Pancreas (tissue), 10 donors: ENCODE results near the gene USO1. TPM values are rescaled to one million over a fixed set of nuclear protein-coding genes. Genes with fewer than 3 reads are reported as not detected.

Experiments used
- ATAC-seq, 4 donors: fragments of 200-7000 bp; cut with Tn5 transposase; one replicate each; pipeline versions ENCODE4 v1.8.0 to v1.9.1; 2020; ENCODE audit warnings: mild to moderate bottlenecking in 4 of 4, moderate library complexity in 4 of 4
- DNase-seq, 6 donors: peaks; one replicate each; pipeline ENCODE4 v3.0.0-alpha.2; 2020
- FAIRE-seq: peaks from 2 replicates; lab custom pipeline; 2012; peaks lifted over from hg19 to GRCh38; lab: Jason Lieb, UNC
- H3K27ac ChIP-seq, 4 donors: fragments of 200-600 bp; sonication (generic); 1 replicate in 3 of 4; 2 replicates in 1 of 4; pipeline versions ENCODE4 v1.5.0 to v1.8.0; 2020
- H3K27me3 ChIP-seq, 4 donors: fragments of 200-600 bp; one replicate each; pipeline ENCODE4 v1.8.0; 2021
- H3K36me3 ChIP-seq, 3 donors: fragments of 200-600 bp; sonication (generic) in 1 of 3; one replicate each; pipeline versions ENCODE4 v1.5.0 to v1.8.0; 2020 to 2021
- H3K4me1 ChIP-seq, 3 donors: fragments of 200-600 bp; one replicate each; pipeline ENCODE4 v1.8.0; 2021
- H3K4me3 ChIP-seq, 4 donors: fragments of 200-600 bp; sonication (generic) in 2 of 4; one replicate each; pipeline versions ENCODE4 v1.5.0 to v1.8.0; 2020 to 2021
- H3K9me3 ChIP-seq, 4 donors: fragments of 200-600 bp; one replicate each; pipeline ENCODE4 v1.8.0; 2021
- CTCF ChIP-seq, 4 donors: fragments of 200-600 bp; sonication (generic) in 3 of 4; IDR thresholded peaks; one replicate each; pipeline versions ENCODE4 v1.5.0 to v1.8.0; 2021; ENCODE audit warnings: antibody characterized with exemption in 4 of 4
- WGBS, 2 donors: extraction: QIAGEN DNeasy Blood & Tissue Kit; methylation state at CpG; one replicate each; pipeline ENCODE4 v1.1.7; 2013; 5-methylcytosine and 5-hydroxymethylcytosine counted together
- intact Hi-C, 3 donors: fragments of 100-400 bp; cut with DNase I; formaldehyde crosslinking; loops; one replicate each; pipeline versions ENCODE4 v1.11.1 to v1.14.2; 2022
- polyA plus RNA-seq, 2 donors: library from polyadenylated mRNA; stranded (reverse); fragments of 200-250 nt; gene quantifications; one replicate each; pipeline ENCODE4 v1.2.3, GENCODE V29; 2013
- total RNA-seq, 6 donors: library from RNA; stranded (reverse); fragmentation: NEBNext Ultra II Directional in 4 of 6; extraction: Animal tissue kit (Norgen Biotek cat#: 25700) in 4 of 6; gene quantifications; one replicate each; pipeline versions ENCODE4 v1.2.1 to v1.2.4, GENCODE V29; 2021 to 2023
- donor health status: healthy with polysubstance abuse.
- donor health status: DM: no; HTN: no; CAD: no; lungs with moderate emphysema.
- donor health status: DM: no; HTN: no; CAD: no.
- donor health status: control.
- donor health status: control.
- donor health status: Bipolar disorder and iron deficiency.
- donor health status: DM: yes; HTN: yes; CAD: no.
- donor health status: DM: no; HTN: no; CAD: no.
- donor health status: DM: no; HTN: no; CAD: no.
- donor health status: DM: yes; HTN: yes; CAD: no.

Gene USO1
- total and polyA plus RNA-seq, 8 donors, result 31.2 to 58.2 (median 51.4) TPM

- FAIRE-seq (no peak), ATAC-seq (no peak), DNase-seq (no peak)
- peak overlapping the region in 3 of 4 donors; percentile 62 to 83 (median 83) for H3K4me3 ChIP-seq
- no peaks in the 10 kb centered on the region for H3K9me3 ChIP-seq
- no peak for TF ChIP-seq CTCF (IDR thresholded peaks at IDR 0.05)
- peak overlapping the region in 1 of 4 donors; percentile 98 for H3K27ac ChIP-seq
- H3K36me3 ChIP-seq, result no peaks in the 10 kb centered on the region
- peaks cover 8 to 41% (median 32%) of the 10 kb centered on the region in 3 donors for H3K4me1 ChIP-seq
- no peaks in the 10 kb centered on the region for H3K27me3 ChIP-seq
- intact Hi-C loops, result loop anchor here in 1 of 3 donors (10.0 kb wide), 1 partner anchor 52 kb away; the partner anchor contains the start of gene G3BP2
- 38 to 43% methylated on average over 3 of the region's 3 CpGs for WGBS, 2 donors
Observed at GRCh38 chr4:75726577-75726976, 2.2 kb downstream of the USO1 start.

GRCh38 chr4:75727073-75727472 lies 2.7 kb downstream of the USO1 start:
- 47 to 57% methylated on average over 1 of the region's 1 CpG for WGBS, 2 donors
- DNase-seq (no peak), ATAC-seq (no peak), FAIRE-seq (no peak)
- no peaks in the 10 kb centered on the region for H3K36me3 ChIP-seq
- no peaks in the 10 kb centered on the region for H3K27me3 ChIP-seq
- intact Hi-C loops, result loop anchor here in 1 of 3 donors (10.0 kb wide), 1 partner anchor 52 kb away; the partner anchor contains the start of gene G3BP2
- H3K4me3 ChIP-seq, result peak overlapping the region in 1 of 4 donors; percentile 83
- no peak for TF ChIP-seq CTCF (IDR thresholded peaks at IDR 0.05)
- H3K27ac ChIP-seq, result no peak overlapping the region
- H3K9me3 ChIP-seq, result no peaks in the 10 kb centered on the region
- H3K4me1 ChIP-seq, result peaks cover 8 to 44% (median 34%) of the 10 kb centered on the region in 3 donors

- Histone ChIP-seq H3K9me3 (no peaks in the 10 kb centered on the region), H3K4me1 (peaks cover 0 to 44% (median 28%) of the 10 kb centered on the region in 3 donors), H3K27ac (no peak overlapping the region), H3K36me3 (no peaks in the 10 kb centered on the region), H3K4me3 (no peak overlapping the region), H3K27me3 (no peaks in the 10 kb centered on the region)
- ATAC-seq (no peak), FAIRE-seq (no peak), DNase-seq (no peak)
- no peak for TF ChIP-seq CTCF (IDR thresholded peaks at IDR 0.05)
- intact Hi-C loops, result loop anchor here in 1 of 3 donors (10.0 kb wide), 1 partner anchor 55 kb away; the partner anchor contains the start of gene G3BP2
- WGBS, 2 donors, result 12 to 14% methylated on average over 3 of the region's 3 CpGs
Observed at GRCh38 chr4:75729836-75730235, 5.5 kb downstream of the USO1 start.

GRCh38 chr4:75733369-75733768 lies 9.0 kb downstream of the USO1 start:
- intact Hi-C loops, result no loop called here
- no peak overlapping the region for H3K4me3 ChIP-seq
- TF ChIP-seq CTCF (IDR thresholded peaks at IDR 0.05), result no peak

GRCh38 chr4:75735525-75735924 lies 11.1 kb downstream of the USO1 start:
- FAIRE-seq, result no peak
- no peaks in the 10 kb centered on the region for H3K9me3 ChIP-seq
- no peak for DNase-seq
- 94 to 96% methylated on average over 2 of the region's 2 CpGs for WGBS, 2 donors
- no peak for ATAC-seq
- no peak overlapping the region for H3K27ac ChIP-seq
- no peaks in the 10 kb centered on the region for H3K27me3 ChIP-seq
- intact Hi-C loops, result no loop called here
- no peak for TF ChIP-seq CTCF (IDR thresholded peaks at IDR 0.05)
- no peak overlapping the region for H3K4me3 ChIP-seq
- H3K4me1 ChIP-seq, result peaks cover 0 to 12% (median 11%) of the 10 kb centered on the region in 3 donors
- H3K36me3 ChIP-seq, result no peaks in the 10 kb centered on the region

More at GRCh38 chr4:75733369-75733768, 9.0 kb downstream of the USO1 start:
- FAIRE-seq, result no peak
- Histone ChIP-seq H3K27ac (no peak overlapping the region), H3K36me3 (no peaks in the 10 kb centered on the region), H3K9me3 (no peaks in the 10 kb centered on the region), H3K27me3 (no peaks in the 10 kb centered on the region), H3K4me1 (peaks cover 0 to 25% (median 19%) of the 10 kb centered on the region in 3 donors)
- ATAC-seq, result no peak
- DNase-seq, result no peak
